HL-60 (cell line): ENCODE results near the gene OGN.

Source experiments
- DNase-seq, 2 experiments: peaks; one replicate each; pipeline ENCODE4 v3.0.0-alpha.2; 2010 to 2020; ENCODE audit warnings: low read depth in 1 of 2, low spot score in 1 of 2
- H3K27ac ChIP-seq: fragments of 250-450 bp; sonication (Bioruptor Pico); replicated peaks from 2 replicates; pipeline ENCODE4 v1.5.1; 2020; ENCODE audit warnings: mild to moderate bottlenecking, moderate library complexity
- H3K27me3 ChIP-seq: fragments of 250-450 bp; sonication (Bioruptor Pico); 2 replicates; pipeline ENCODE4 v1.5.1; 2021; ENCODE audit warnings: mild to moderate bottlenecking, moderate library complexity; ENCODE audit not compliant: insufficient read depth, poor library complexity, severe bottlenecking
- H3K4me3 ChIP-seq: replicated peaks from 2 replicates; pipeline ENCODE4 v1.5.1; 2011; ENCODE audit warnings: mild to moderate bottlenecking, control low read depth, low read length; ENCODE audit not compliant: insufficient read depth
- GABPA ChIP-seq: IDR thresholded peaks from 2 replicates; pipeline ENCODE4 v1.6.1; 2012; ENCODE audit warnings: low read depth
- POLR2AphosphoS5 ChIP-seq: IDR thresholded peaks from 2 replicates; pipeline ENCODE4 v1.6.1; 2012; ENCODE audit warnings: low read depth
- SPI1 ChIP-seq: IDR thresholded peaks from 2 replicates; pipeline ENCODE4 v1.6.1; 2012; ENCODE audit warnings: low read depth, mild to moderate bottlenecking, borderline replicate concordance
- TF ChIP-seq, protein P1 (sequence below): IDR thresholded peaks from one replicate; pipeline ENCODE4 v1.5.1; 2011; ENCODE audit warnings: low read length, control low read depth, inconsistent platforms; ENCODE audit not compliant: insufficient read depth
- TF ChIP-seq, protein P2 (sequence below): IDR thresholded peaks from 2 replicates; pipeline ENCODE4 v1.6.1; 2012; ENCODE audit warnings: low read depth; ENCODE audit not compliant: insufficient replicate concordance

The OGN gene

DNA sequence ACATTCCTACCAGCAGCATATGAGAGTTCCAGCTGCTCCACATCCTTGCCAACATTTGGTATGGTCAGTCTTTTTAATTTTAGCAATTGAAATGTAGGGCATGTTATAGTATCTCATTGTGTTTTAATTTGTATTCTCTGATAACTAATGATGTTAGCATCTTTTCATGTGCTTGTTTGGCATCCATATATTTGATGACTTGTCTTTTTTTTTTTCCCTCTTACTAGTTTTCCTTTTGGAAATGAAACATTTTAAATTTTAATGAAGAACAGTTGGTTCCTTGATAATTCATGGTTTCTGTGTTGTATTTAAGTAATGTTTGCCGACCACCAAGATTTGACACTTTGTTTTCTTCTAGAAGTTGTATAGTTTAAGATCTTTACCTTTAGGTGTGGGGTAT, 8.8 kb downstream of the OGN start:
- Histone ChIP-seq H3K27ac (no peak overlapping the region), H3K27me3 (no peaks in the 10 kb centered on the region), H3K4me3 (no peak overlapping the region)
- no peak for TF ChIP-seq SPI1
- no peak for TF ChIP-seq POLR2AphosphoS5
- TF ChIP-seq, protein P1, sequence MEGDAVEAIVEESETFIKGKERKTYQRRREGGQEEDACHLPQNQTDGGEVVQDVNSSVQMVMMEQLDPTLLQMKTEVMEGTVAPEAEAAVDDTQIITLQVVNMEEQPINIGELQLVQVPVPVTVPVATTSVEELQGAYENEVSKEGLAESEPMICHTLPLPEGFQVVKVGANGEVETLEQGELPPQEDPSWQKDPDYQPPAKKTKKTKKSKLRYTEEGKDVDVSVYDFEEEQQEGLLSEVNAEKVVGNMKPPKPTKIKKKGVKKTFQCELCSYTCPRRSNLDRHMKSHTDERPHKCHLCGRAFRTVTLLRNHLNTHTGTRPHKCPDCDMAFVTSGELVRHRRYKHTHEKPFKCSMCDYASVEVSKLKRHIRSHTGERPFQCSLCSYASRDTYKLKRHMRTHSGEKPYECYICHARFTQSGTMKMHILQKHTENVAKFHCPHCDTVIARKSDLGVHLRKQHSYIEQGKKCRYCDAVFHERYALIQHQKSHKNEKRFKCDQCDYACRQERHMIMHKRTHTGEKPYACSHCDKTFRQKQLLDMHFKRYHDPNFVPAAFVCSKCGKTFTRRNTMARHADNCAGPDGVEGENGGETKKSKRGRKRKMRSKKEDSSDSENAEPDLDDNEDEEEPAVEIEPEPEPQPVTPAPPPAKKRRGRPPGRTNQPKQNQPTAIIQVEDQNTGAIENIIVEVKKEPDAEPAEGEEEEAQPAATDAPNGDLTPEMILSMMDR = no peak
- no peak for TF ChIP-seq GABPA
- TF ChIP-seq, protein P2, sequence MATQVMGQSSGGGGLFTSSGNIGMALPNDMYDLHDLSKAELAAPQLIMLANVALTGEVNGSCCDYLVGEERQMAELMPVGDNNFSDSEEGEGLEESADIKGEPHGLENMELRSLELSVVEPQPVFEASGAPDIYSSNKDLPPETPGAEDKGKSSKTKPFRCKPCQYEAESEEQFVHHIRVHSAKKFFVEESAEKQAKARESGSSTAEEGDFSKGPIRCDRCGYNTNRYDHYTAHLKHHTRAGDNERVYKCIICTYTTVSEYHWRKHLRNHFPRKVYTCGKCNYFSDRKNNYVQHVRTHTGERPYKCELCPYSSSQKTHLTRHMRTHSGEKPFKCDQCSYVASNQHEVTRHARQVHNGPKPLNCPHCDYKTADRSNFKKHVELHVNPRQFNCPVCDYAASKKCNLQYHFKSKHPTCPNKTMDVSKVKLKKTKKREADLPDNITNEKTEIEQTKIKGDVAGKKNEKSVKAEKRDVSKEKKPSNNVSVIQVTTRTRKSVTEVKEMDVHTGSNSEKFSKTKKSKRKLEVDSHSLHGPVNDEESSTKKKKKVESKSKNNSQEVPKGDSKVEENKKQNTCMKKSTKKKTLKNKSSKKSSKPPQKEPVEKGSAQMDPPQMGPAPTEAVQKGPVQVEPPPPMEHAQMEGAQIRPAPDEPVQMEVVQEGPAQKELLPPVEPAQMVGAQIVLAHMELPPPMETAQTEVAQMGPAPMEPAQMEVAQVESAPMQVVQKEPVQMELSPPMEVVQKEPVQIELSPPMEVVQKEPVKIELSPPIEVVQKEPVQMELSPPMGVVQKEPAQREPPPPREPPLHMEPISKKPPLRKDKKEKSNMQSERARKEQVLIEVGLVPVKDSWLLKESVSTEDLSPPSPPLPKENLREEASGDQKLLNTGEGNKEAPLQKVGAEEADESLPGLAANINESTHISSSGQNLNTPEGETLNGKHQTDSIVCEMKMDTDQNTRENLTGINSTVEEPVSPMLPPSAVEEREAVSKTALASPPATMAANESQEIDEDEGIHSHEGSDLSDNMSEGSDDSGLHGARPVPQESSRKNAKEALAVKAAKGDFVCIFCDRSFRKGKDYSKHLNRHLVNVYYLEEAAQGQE = no peak
- no peak for DNase-seq

DNA sequence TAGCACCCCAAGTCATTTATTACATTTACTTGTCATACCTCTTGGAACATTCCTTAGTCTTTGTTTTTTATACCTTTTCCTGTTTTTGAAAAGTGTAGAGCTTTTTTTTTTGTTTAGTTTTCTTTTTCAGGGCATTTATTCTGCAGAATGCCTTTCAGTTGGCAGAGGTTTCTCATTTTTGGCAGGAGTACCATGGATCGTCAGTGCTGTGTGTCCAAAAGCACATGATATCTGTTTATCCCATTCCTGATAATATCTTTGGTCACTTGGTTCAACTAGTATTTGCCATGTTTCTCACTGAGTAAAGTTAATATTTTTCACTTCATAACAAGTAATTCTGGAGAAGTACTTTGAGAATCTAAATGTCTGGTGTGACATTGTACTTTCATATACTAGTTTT, 10.7 kb downstream of the OGN start:
- DNase-seq = no peak
- Histone ChIP-seq H3K4me3 (no peak overlapping the region), H3K27ac (no peak overlapping the region), H3K27me3 (no peaks in the 10 kb centered on the region)
- TF ChIP-seq, protein P2 = no peak
- TF ChIP-seq SPI1 (no peak), GABPA (no peak), POLR2AphosphoS5 (no peak)
- TF ChIP-seq, protein P1 = no peak

DNA sequence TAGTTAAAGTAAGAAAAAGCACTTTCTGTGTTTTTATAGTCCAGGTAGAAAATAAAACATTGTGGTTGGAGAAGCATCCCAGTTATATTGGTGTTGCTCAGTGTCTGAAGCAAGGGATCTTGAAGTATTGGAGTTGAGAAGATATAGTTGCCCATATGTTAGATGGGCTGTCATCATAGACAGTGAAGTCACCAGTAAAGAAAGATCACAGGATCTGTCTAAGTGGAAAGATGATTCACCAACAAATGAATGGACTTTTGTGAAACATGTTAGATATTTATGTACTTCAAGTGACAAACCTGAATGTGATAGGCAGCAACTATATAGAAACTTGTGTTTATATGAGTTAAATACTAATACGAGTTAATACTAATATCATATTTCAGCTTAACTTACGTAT, 11.7 kb downstream of the OGN start:
- no peak overlapping the region for H3K27ac ChIP-seq
- H3K27me3 ChIP-seq = no peaks in the 10 kb centered on the region
- no peak for DNase-seq
- H3K4me3 ChIP-seq = no peak overlapping the region
- TF ChIP-seq, protein P1 = no peak
- TF ChIP-seq, protein P2 = no peak
- TF ChIP-seq SPI1 (no peak), GABPA (no peak), POLR2AphosphoS5 (no peak)
